Calu3 (cell line): ENCODE data around the gene TMEM62. TPM values are rescaled to one million over a fixed set of nuclear protein-coding genes. Genes with fewer than 3 reads are reported as not detected.

Experiments used
- BruUV-seq: library from RNA; stranded (reverse); fragments of 400-500 nt; replicated peaks from 2 replicates; lab custom pipeline; 2021; lab: Mats Ljungman, UMichigan
- CTCF ChIA-PET: fragments of 300-600 bp; sonication (Branson Sonifier 250); formaldehyde crosslinking; loops from one replicate; lab custom pipeline; 2022; ENCODE audit warnings: antibody characterized with exemption; lab: Charles Lee
- DNase-seq: peaks from one replicate; pipeline ENCODE4 v3.0.0; 2022
- H3K27ac Mint-ChIP-seq: one replicate; pipeline ENCODE4 v1.8.0; 2022; ENCODE audit warnings: mixed read lengths; ENCODE audit not compliant: unreplicated experiment
- H3K27me3 Mint-ChIP-seq: one replicate; pipeline ENCODE4 v1.8.0; 2022; ENCODE audit warnings: mixed read lengths; ENCODE audit not compliant: unreplicated experiment
- H3K36me3 Mint-ChIP-seq: one replicate; pipeline ENCODE4 v1.8.0; 2022; ENCODE audit warnings: mild to moderate bottlenecking, moderate library complexity, mixed read lengths; ENCODE audit not compliant: insufficient read depth, unreplicated experiment
- H3K4me1 Mint-ChIP-seq: one replicate; pipeline ENCODE4 v1.8.0; 2022; ENCODE audit warnings: mild to moderate bottlenecking, low read depth, mixed read lengths; ENCODE audit not compliant: unreplicated experiment
- H3K4me3 Mint-ChIP-seq: one replicate; pipeline ENCODE4 v1.8.0; 2022; ENCODE audit warnings: mild to moderate bottlenecking, low read depth, moderate library complexity, mixed read lengths; ENCODE audit not compliant: unreplicated experiment
- H3K9me3 Mint-ChIP-seq: one replicate; pipeline ENCODE4 v1.8.0; 2022; ENCODE audit warnings: low read depth, mixed read lengths; ENCODE audit not compliant: unreplicated experiment
- intact Hi-C: fragments of 100-400 bp; cut with micrococcal nuclease; formaldehyde crosslinking; loops from one replicate; pipeline ENCODE4 v1.10.0; 2022; ENCODE audit not compliant: unreplicated experiment
- total RNA-seq: library from RNA; stranded (reverse); gene quantifications from 2 replicates; pipeline ENCODE4 v1.2.3, GENCODE V29; 2022
- TF ChIP-seq, protein P1 (sequence below): fragments of 200-600 bp; IDR thresholded peaks from one replicate; pipeline ENCODE4 v1.8.0; 2022; ENCODE audit warnings: antibody characterized with exemption; ENCODE audit not compliant: unreplicated experiment

TMEM62 gene
- total RNA-seq, 1 experiment from 2014 or later = 25.4 TPM

DNA sequence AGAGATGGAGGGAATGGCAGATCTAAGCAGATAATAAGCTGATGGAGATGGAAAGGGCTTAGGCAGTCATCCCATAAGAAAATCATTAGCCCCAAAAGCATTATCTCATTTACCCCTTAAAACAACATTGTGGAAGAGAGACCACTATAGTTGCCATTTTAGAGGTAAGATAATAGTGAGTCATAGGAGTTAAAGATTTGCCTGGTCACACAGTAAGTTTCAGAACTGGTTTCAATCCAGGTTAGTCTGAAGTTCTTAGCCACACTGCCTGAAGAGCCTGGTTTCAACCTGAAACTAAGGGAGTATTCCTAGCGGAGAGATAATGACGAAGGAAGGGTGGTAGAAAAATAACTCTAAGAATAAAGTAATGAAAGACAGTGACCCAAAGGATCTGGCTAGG lies 14.6 kb upstream of the TMEM62 start:
- CTCF ChIA-PET = no interaction called here
- H3K27ac Mint-ChIP-seq = no peak overlapping the region
- intact Hi-C loops = no loop called here
- BruUV-seq = no TSS peak
- TF ChIP-seq, protein P1, sequence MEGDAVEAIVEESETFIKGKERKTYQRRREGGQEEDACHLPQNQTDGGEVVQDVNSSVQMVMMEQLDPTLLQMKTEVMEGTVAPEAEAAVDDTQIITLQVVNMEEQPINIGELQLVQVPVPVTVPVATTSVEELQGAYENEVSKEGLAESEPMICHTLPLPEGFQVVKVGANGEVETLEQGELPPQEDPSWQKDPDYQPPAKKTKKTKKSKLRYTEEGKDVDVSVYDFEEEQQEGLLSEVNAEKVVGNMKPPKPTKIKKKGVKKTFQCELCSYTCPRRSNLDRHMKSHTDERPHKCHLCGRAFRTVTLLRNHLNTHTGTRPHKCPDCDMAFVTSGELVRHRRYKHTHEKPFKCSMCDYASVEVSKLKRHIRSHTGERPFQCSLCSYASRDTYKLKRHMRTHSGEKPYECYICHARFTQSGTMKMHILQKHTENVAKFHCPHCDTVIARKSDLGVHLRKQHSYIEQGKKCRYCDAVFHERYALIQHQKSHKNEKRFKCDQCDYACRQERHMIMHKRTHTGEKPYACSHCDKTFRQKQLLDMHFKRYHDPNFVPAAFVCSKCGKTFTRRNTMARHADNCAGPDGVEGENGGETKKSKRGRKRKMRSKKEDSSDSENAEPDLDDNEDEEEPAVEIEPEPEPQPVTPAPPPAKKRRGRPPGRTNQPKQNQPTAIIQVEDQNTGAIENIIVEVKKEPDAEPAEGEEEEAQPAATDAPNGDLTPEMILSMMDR = no peak
- H3K36me3 Mint-ChIP-seq = peaks cover 14% of the 10 kb centered on the region
- no peaks in the 10 kb centered on the region for H3K9me3 Mint-ChIP-seq
- peaks cover 25% of the 10 kb centered on the region for H3K4me1 Mint-ChIP-seq
- H3K27me3 Mint-ChIP-seq = no peaks in the 10 kb centered on the region
- no peak for DNase-seq
- no peak overlapping the region for H3K4me3 Mint-ChIP-seq

DNA sequence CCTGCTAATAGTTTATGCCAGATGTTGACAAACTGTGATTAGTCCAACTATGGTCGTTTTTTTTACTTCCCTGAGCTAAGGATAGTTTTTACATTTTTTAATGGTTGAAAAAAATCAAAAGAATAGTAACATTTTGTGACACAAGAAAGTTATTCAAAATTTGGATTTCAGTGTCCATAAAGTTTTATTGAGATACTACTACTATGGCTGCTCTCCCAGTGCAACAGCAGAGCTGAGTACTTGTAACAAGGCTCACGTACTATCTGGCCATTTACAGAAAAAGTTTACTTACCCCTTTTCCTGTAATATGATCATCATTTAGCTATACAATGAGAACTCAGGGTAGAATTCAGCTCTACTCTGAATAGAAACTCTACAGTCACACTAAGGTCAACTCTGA lies 11.5 kb upstream of the TMEM62 start:
- H3K9me3 Mint-ChIP-seq = no peaks in the 10 kb centered on the region
- H3K27ac Mint-ChIP-seq = no peak overlapping the region
- DNase-seq = no peak
- peak overlapping the region; percentile 64 for H3K4me3 Mint-ChIP-seq
- peaks cover 14% of the 10 kb centered on the region for H3K36me3 Mint-ChIP-seq
- intact Hi-C loops = no loop called here
- no peaks in the 10 kb centered on the region for H3K27me3 Mint-ChIP-seq
- peaks cover 25% of the 10 kb centered on the region for H3K4me1 Mint-ChIP-seq
- TF ChIP-seq, protein P1 = no peak
- no TSS peak for BruUV-seq
- CTCF ChIA-PET = no interaction called here

- TF ChIP-seq, protein P1 = no peak
- BruUV-seq = no TSS peak
- Mint-ChIP-seq H3K4me3 (peak overlapping the region; percentile 37), H3K27ac (no peak overlapping the region), H3K36me3 (peaks cover 16% of the 10 kb centered on the region), H3K27me3 (no peaks in the 10 kb centered on the region), H3K4me1 (peaks cover 23% of the 10 kb centered on the region), H3K9me3 (no peaks in the 10 kb centered on the region)
- intact Hi-C loops = no loop called here
- CTCF ChIA-PET = interaction anchor here (0.7 kb wide), 1 partner anchor 9 kb away, joined by 5 read pairs; no protein-coding TSS in a partner anchor
- no peak for DNase-seq
These were observed 8.2 kb upstream of the TMEM62 start for GRCh38 chr15:43125100-43125661.

DNA sequence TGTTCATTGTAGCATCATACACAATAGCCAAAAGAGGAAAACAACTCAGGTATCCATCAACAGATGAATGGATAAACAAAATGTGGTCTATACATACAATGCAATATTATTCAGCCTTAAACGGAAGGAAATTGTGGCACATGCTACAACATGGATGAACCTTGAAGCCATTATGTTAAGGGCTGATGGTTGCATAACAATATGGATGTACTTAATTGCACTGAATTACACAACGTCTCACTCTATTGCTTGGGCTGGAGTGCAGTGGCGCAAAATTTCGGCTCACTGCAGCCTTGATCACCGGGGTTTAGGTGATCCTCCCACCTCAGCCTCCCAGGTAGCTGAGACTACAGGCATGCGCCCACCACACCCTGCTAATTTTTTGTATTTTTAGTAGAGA lies 7.0 kb upstream of the TMEM62 start:
- TF ChIP-seq, protein P1 = no peak
- Mint-ChIP-seq H3K27me3 (no peaks in the 10 kb centered on the region), H3K36me3 (peaks cover 16% of the 10 kb centered on the region), H3K9me3 (no peaks in the 10 kb centered on the region), H3K4me1 (peaks cover 23% of the 10 kb centered on the region), H3K4me3 (no peak overlapping the region), H3K27ac (no peak overlapping the region)
- intact Hi-C loops = no loop called here
- CTCF ChIA-PET = no interaction called here
- no peak for DNase-seq
- BruUV-seq = no TSS peak
